Stomach (tissue), 4 donors: ENCODE results near the gene PTGR1.
"Not testable (repeated sequence)": the region's sequence is repeated elsewhere in the genome, so short reads cannot be mapped to it uniquely, and the experiment has no call there.

ENCODE experiments used
- EP300 ChIP-seq: sonication (generic); formaldehyde crosslinking; IDR thresholded peaks from one replicate; pipeline ENCODE4 v1.6.1; 2017; ENCODE audit warnings: antibody characterized with exemption
- POLR2A ChIP-seq, 4 donors: fragments of 450-650 bp; IDR thresholded peaks; one replicate each; pipeline ENCODE4 v1.6.1; 2016; ENCODE audit warnings: antibody characterized with exemption in 4 of 4, control low read depth in 2 of 4, mild to moderate bottlenecking in 1 of 4, moderate library complexity in 1 of 4
- POLR2AphosphoS5 ChIP-seq, 3 donors: sonication (generic); formaldehyde crosslinking; IDR thresholded peaks; one replicate each; pipeline ENCODE4 v1.6.1; 2016; ENCODE audit warnings: antibody characterized with exemption in 3 of 3
- TF ChIP-seq, protein P1 (sequence below), 7 experiments: fragments of 450-650 bp in 4 of 7; fragments of 200-600 bp in 3 of 7; sonication (generic) in 3 of 7; IDR thresholded peaks; one replicate each; pipeline ENCODE4 v1.5.1; 2016 to 2019; ENCODE audit warnings: antibody characterized with exemption in 7 of 7, control low read depth in 2 of 7, mild to moderate bottlenecking in 1 of 7

DNA sequence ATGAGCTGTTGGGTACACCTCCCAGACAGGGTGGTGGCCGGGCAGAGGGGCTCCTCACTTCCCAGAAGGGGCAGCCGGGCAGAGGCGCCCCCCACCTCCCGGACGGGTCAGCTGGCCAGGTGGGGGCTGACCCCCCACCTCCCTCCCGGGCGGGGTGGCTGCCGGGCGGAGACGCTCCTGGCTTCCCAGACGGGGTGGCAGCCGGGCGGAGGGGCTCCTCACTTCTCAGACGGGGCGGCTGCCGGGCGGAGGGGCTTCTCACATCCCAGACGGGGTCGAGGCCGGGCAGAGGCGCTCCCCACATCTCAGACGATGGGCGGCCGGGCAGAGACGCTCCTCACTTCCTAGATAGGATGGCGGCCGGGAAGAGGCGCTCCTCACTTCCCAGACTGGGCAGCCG lies 17.9 kb upstream of the PTGR1 start:
- not testable (repeated sequence) for TF ChIP-seq POLR2A (IDR thresholded peaks at IDR 0.05); POLR2AphosphoS5 (IDR thresholded peaks at IDR 0.05); EP300
- TF ChIP-seq, protein P1, sequence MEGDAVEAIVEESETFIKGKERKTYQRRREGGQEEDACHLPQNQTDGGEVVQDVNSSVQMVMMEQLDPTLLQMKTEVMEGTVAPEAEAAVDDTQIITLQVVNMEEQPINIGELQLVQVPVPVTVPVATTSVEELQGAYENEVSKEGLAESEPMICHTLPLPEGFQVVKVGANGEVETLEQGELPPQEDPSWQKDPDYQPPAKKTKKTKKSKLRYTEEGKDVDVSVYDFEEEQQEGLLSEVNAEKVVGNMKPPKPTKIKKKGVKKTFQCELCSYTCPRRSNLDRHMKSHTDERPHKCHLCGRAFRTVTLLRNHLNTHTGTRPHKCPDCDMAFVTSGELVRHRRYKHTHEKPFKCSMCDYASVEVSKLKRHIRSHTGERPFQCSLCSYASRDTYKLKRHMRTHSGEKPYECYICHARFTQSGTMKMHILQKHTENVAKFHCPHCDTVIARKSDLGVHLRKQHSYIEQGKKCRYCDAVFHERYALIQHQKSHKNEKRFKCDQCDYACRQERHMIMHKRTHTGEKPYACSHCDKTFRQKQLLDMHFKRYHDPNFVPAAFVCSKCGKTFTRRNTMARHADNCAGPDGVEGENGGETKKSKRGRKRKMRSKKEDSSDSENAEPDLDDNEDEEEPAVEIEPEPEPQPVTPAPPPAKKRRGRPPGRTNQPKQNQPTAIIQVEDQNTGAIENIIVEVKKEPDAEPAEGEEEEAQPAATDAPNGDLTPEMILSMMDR (IDR thresholded peaks at IDR 0.05): not testable (repeated sequence)
